Left lung (tissue), 10 donors: Measurements from ENCODE around the gene MCOLN2. TPM values are rescaled to one million over a fixed set of nuclear protein-coding genes. Genes with fewer than 3 reads are reported as not detected.

Source experiments
- ATAC-seq: fragments of 200-7000 bp; cut with Tn5 transposase; one replicate; pipeline ENCODE4 v1.9.1; 2020; ENCODE audit warnings: moderate library complexity
- DNase-seq, 4 donors: peaks; one replicate each; pipeline ENCODE4 v3.0.0-alpha.2; 2013 to 2020
- H3K27ac ChIP-seq, 2 donors: fragments of 200-600 bp; sonication (generic) in 1 of 2; one replicate each; pipeline versions ENCODE4 v1.5.0 to v1.8.0; 2020 to 2021
- H3K27me3 ChIP-seq, 2 donors: fragments of 200-600 bp; sonication (generic) in 1 of 2; one replicate each; pipeline versions ENCODE4 v1.5.0 to v1.8.0; 2020 to 2021
- H3K36me3 ChIP-seq, 2 donors: fragments of 200-600 bp; sonication (generic) in 1 of 2; one replicate each; pipeline versions ENCODE4 v1.5.0 to v1.8.0; 2020 to 2021
- H3K4me1 ChIP-seq, 2 donors: fragments of 200-600 bp; one replicate each; pipeline ENCODE4 v1.8.0; 2021
- H3K4me3 ChIP-seq, 2 donors: fragments of 200-600 bp; sonication (generic) in 1 of 2; one replicate each; pipeline versions ENCODE4 v1.5.0 to v1.8.0; 2020 to 2021; ENCODE audit warnings: mild to moderate bottlenecking in 1 of 2
- H3K9me3 ChIP-seq, 2 donors: fragments of 200-600 bp; sonication (generic) in 1 of 2; one replicate each; pipeline versions ENCODE4 v1.5.0 to v1.8.0; 2020 to 2021
- intact Hi-C, 2 donors: fragments of 100-400 bp; cut with DNase I; formaldehyde crosslinking; loops; one replicate each; pipeline versions ENCODE4 v1.11.2 to v1.14.2; 2022
- polyA plus RNA-seq, 6 donors: library from polyadenylated mRNA; unstranded; fragments of 120-200 nt; gene quantifications; one replicate each; pipeline ENCODE4 v1.2.1, GENCODE V29; 2013; ENCODE audit not compliant: insufficient read length in 6 of 6
- total RNA-seq, 2 donors: library from RNA; stranded (reverse); fragmentation: NEBNext Ultra II Directional; extraction: Animal tissue kit (Norgen Biotek cat#: 25700); gene quantifications; one replicate each; pipeline ENCODE4 v1.2.1, GENCODE V29; 2021
- TF ChIP-seq, protein P1 (sequence below), 2 donors: fragments of 200-600 bp; sonication (generic) in 1 of 2; IDR thresholded peaks; one replicate each; pipeline versions ENCODE4 v1.5.0 to v1.8.0; 2021; ENCODE audit warnings: antibody characterized with exemption in 2 of 2
- donor health status: DM: no; HTN: yes; CAD: no.
- donor health status: DM: no; HTN: no; CAD: no.

MCOLN2 gene
- total and polyA plus RNA-seq, 8 donors = 2.8 to 5.9 (median 3.8) TPM

- ATAC-seq = no peak
- Histone ChIP-seq H3K4me3 (no peak overlapping the region), H3K9me3 (no peaks in the 10 kb centered on the region), H3K27ac (no peak overlapping the region), H3K27me3 (no peaks in the 10 kb centered on the region), H3K4me1 (no peaks in the 10 kb centered on the region), H3K36me3 (no peaks in the 10 kb centered on the region)
- TF ChIP-seq, protein P1, sequence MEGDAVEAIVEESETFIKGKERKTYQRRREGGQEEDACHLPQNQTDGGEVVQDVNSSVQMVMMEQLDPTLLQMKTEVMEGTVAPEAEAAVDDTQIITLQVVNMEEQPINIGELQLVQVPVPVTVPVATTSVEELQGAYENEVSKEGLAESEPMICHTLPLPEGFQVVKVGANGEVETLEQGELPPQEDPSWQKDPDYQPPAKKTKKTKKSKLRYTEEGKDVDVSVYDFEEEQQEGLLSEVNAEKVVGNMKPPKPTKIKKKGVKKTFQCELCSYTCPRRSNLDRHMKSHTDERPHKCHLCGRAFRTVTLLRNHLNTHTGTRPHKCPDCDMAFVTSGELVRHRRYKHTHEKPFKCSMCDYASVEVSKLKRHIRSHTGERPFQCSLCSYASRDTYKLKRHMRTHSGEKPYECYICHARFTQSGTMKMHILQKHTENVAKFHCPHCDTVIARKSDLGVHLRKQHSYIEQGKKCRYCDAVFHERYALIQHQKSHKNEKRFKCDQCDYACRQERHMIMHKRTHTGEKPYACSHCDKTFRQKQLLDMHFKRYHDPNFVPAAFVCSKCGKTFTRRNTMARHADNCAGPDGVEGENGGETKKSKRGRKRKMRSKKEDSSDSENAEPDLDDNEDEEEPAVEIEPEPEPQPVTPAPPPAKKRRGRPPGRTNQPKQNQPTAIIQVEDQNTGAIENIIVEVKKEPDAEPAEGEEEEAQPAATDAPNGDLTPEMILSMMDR (IDR thresholded peaks at IDR 0.05) = no peak
- DNase-seq = no peak
- intact Hi-C loops = no loop called here
These were observed 25.0 kb downstream of the MCOLN2 start for GRCh38 chr1:84971957-84972356.

GRCh38 chr1:84969489-84970250, 27.2 kb downstream of the MCOLN2 start:
- no peaks in the 10 kb centered on the region for H3K27me3 ChIP-seq
- intact Hi-C loops = no loop called here
- no peaks in the 10 kb centered on the region for H3K4me1 ChIP-seq
- no peak overlapping the region for H3K4me3 ChIP-seq
- no peak overlapping the region for H3K27ac ChIP-seq
- H3K36me3 ChIP-seq = no peaks in the 10 kb centered on the region
- ATAC-seq (peak; percentile 86), DNase-seq (no peak)
- no peaks in the 10 kb centered on the region for H3K9me3 ChIP-seq
- TF ChIP-seq, protein P1 (IDR thresholded peaks at IDR 0.05) = no peak

- H3K9me3 ChIP-seq = no peaks in the 10 kb centered on the region
- ATAC-seq (no peak), DNase-seq (no peak)
- H3K4me1 ChIP-seq = no peaks in the 10 kb centered on the region
- H3K4me3 ChIP-seq = no peak overlapping the region
- intact Hi-C loops = no loop called here
- H3K36me3 ChIP-seq = no peaks in the 10 kb centered on the region
- TF ChIP-seq, protein P1 (IDR thresholded peaks at IDR 0.05) = no peak
- no peaks in the 10 kb centered on the region for H3K27me3 ChIP-seq
- no peak overlapping the region for H3K27ac ChIP-seq
These were observed 28.0 kb downstream of the MCOLN2 start for GRCh38 chr1:84968865-84969264.

DNA sequence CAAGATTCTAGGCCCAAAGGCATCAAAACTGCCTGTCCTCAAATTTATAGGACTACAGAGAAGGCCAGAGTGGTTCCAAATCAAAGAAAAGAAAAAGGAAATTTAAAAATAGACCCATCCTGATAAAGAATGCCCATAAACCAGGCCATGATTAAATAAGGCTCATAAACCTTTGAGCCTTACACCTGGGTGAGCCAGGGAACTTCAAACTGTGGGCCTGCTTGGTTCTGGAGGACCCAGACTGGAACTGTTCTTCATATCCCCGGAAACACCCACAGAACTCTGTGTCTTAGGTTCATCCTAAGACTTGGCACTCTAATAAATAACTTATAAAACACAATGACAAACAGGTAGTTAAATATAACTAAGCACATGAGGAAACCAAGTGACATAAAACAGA, 28.8 kb downstream of the MCOLN2 start:
- H3K36me3 ChIP-seq = no peaks in the 10 kb centered on the region
- no peak overlapping the region for H3K4me3 ChIP-seq
- no peaks in the 10 kb centered on the region for H3K9me3 ChIP-seq
- ATAC-seq (no peak), DNase-seq (no peak)
- TF ChIP-seq, protein P1 (IDR thresholded peaks at IDR 0.05) = no peak
- no peaks in the 10 kb centered on the region for H3K27me3 ChIP-seq
- H3K4me1 ChIP-seq = no peaks in the 10 kb centered on the region
- H3K27ac ChIP-seq = no peak overlapping the region
- intact Hi-C loops = no loop called here

DNA sequence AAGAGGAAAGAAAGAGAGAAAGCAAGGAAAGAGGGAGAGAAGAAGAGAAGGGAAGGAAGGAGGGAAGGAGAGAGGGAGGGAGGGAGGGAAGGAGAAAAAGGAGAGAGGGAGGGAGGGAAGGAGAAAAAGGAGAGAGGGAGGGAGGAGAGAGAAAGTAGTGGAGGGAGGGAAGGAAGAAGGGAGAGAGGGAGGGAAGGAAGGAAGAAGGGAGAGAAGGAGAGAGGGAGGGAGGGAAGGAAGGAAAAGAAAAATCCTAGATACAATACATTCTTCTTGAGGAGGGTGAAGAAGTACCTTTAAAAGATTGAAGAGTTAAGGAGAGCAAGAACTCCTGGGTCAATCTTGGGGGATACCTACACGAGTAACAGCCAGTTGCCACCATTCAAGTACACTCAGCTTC, 29.2 kb downstream of the MCOLN2 start:
- TF ChIP-seq, protein P1 (IDR thresholded peaks at IDR 0.05) = no peak
- DNase-seq = no peak

More for the DNA sequence above, 29.2 kb downstream of the MCOLN2 start:
- no peak overlapping the region for H3K27ac ChIP-seq
- no peak overlapping the region for H3K4me3 ChIP-seq
- no peaks in the 10 kb centered on the region for H3K27me3 ChIP-seq
- ATAC-seq = no peak
- intact Hi-C loops = no loop called here
- no peaks in the 10 kb centered on the region for H3K4me1 ChIP-seq
- H3K36me3 ChIP-seq = no peaks in the 10 kb centered on the region
- H3K9me3 ChIP-seq = no peaks in the 10 kb centered on the region
